Testis (tissue), 3 donors: ENCODE measurements around the gene SLC24A1. TPM values are rescaled to one million over a fixed set of nuclear protein-coding genes. Genes with fewer than 3 reads are reported as not detected.

Experiments
- DNase-seq: peaks from one replicate; pipeline ENCODE4 v3.0.0-alpha.2; 2019
- H3K27ac ChIP-seq, 2 donors: fragments of 200-600 bp; sonication (generic); one replicate each; pipeline ENCODE4 v1.5.1; 2019
- H3K27me3 ChIP-seq: fragments of 200-600 bp; sonication (generic); one replicate; pipeline ENCODE4 v1.5.1; 2019
- H3K36me3 ChIP-seq: fragments of 200-600 bp; sonication (generic); one replicate; pipeline ENCODE4 v1.5.1; 2017; ENCODE audit warnings: low read depth; ENCODE audit errors: missing control alignments
- H3K4me1 ChIP-seq: fragments of 200-600 bp; sonication (generic); one replicate; pipeline ENCODE4 v1.5.1; 2019
- H3K4me3 ChIP-seq, 2 donors: fragments of 200-600 bp; sonication (generic); one replicate each; pipeline ENCODE4 v1.5.1; 2017 to 2019
- H3K9me3 ChIP-seq: fragments of 200-600 bp; sonication (generic); one replicate; pipeline ENCODE4 v1.5.1; 2017
- POLR2A ChIP-seq: fragments of 450-650 bp; IDR thresholded peaks from one replicate; pipeline ENCODE4 v1.6.1; 2017; ENCODE audit warnings: antibody characterized with exemption, mild to moderate bottlenecking, moderate library complexity
- WGBS, 2 donors: methylation state at CpG; one replicate each; pipeline ENCODE4 v1.1.5; 2018; 5-methylcytosine and 5-hydroxymethylcytosine counted together
- intact Hi-C: fragments of 100-400 bp; cut with DNase I; formaldehyde crosslinking; loops from one replicate; pipeline ENCODE4 v1.15.1; 2023; ENCODE audit warnings: low total_unique reads
- polyA plus RNA-seq: library from polyadenylated mRNA; stranded (reverse); fragments of 350-450 nt; fragmentation: Illumina TruSeq; extraction: RNeasy Lipid Tissue Mini Kit (QIAGEN cat#74804); gene quantifications from one replicate; pipeline ENCODE4 v1.2.3, GENCODE V29; 2014; ENCODE audit warnings: low read depth, low replicate concordance; ENCODE audit not compliant: insufficient read depth
- total RNA-seq, 2 donors: library from RNA; depleted of rRNA; stranded (reverse); fragments of >200 nt; gene quantifications; one replicate each; pipeline ENCODE4 v1.2.3, GENCODE V29; 2016
- TF ChIP-seq, protein P1 (sequence below), 3 experiments: fragments of 450-650 bp in 2 of 3; fragments of 200-600 bp in 1 of 3; sonication (generic) in 1 of 3; IDR thresholded peaks; one replicate each; pipeline ENCODE4 v1.5.1; 2016 to 2019; ENCODE audit warnings: antibody characterized with exemption in 3 of 3, mild to moderate bottlenecking in 2 of 3, moderate library complexity in 1 of 3

Gene SLC24A1
- total and polyA plus RNA-seq, 3 donors from 2014 or later: 13.4 to 24.3 (median 16.9) TPM

DNA sequence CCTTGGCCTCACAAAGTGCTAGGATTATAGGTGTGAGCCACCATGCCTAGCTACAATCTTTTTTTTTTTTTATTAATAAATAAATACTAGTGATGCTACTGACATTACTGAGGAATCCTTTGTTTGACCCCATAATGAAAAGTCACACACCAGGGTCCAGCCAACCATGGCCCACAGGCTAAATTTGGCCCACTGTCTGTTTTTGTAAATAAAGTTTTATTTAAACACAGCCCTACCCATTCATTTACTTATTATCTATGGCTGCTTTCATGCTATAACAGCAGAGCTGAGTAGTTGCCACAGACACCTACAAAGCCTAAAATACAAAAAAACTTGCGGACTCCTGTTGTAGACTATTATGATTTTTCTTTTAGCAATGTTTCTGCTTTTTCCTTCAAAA lies 18.2 kb upstream of the SLC24A1 start:
- Histone ChIP-seq H3K27me3 (no peaks in the 10 kb centered on the region), H3K9me3 (no peaks in the 10 kb centered on the region), H3K4me1 (no peaks in the 10 kb centered on the region), H3K27ac (no peak overlapping the region), H3K4me3 (no peak overlapping the region), H3K36me3 (no peaks in the 10 kb centered on the region)
- no peak for DNase-seq
- intact Hi-C loops: no loop called here
- WGBS, 2 donors: 92 to 98% methylated on average over 1 of the region's 1 CpG
- TF ChIP-seq, protein P1, sequence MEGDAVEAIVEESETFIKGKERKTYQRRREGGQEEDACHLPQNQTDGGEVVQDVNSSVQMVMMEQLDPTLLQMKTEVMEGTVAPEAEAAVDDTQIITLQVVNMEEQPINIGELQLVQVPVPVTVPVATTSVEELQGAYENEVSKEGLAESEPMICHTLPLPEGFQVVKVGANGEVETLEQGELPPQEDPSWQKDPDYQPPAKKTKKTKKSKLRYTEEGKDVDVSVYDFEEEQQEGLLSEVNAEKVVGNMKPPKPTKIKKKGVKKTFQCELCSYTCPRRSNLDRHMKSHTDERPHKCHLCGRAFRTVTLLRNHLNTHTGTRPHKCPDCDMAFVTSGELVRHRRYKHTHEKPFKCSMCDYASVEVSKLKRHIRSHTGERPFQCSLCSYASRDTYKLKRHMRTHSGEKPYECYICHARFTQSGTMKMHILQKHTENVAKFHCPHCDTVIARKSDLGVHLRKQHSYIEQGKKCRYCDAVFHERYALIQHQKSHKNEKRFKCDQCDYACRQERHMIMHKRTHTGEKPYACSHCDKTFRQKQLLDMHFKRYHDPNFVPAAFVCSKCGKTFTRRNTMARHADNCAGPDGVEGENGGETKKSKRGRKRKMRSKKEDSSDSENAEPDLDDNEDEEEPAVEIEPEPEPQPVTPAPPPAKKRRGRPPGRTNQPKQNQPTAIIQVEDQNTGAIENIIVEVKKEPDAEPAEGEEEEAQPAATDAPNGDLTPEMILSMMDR (IDR thresholded peaks at IDR 0.05): no peak
- no peak for TF ChIP-seq POLR2A

DNA sequence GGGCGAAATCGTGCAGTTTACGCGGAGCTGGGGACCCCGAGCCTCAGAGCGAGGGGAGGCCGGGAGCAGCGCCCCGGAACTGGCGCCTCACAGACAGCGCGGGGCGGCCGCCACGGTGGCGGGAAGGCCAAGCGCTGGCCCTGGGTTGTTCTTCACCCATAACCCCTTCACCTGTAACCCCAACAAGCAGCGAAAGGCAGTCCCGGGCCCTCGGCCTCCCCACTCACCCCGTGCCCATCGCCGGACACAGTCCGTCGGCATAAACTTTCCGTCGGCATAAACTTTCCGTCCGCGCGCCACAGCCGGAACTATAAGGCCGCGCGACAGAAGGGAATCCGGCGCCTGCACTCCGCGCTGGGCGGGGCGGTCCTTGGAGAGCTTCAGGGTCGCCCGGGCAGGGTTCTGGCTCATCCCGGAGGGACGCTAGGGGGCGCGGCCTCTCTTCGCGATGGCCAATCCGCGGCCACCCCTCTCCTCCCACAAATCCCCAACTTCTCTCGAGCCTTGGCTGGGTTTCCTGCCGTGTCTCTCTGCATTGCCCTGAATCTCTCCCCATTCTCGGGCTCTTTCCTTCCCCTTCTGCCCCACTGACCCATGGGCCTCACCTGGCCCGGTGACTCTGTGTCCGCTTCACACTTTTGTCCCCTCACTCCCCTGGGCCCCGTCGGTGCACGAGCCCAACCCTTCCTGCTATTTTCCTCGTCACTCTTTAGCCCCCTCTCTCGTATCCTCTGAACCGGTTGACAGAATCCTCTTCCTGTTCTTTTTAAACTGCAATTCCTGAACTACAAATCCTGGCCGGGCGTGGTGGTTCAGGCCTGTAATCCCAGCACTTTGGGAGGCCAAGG lies 10.6 kb upstream of the SLC24A1 start, which contains the start of gene INTS14:
INTS14 (minus strand) TSS at position 261 of the 848 bp plus-strand sequence. CDS start 3,751 bp downstream, outside the sequence.
- H3K27ac ChIP-seq: peak within 1 kb of the TSS; percentile 92
- no peaks in the 10 kb centered on the region for H3K36me3 ChIP-seq
- DNase-seq: peak; percentile 98
- H3K27me3 ChIP-seq: no peaks in the 10 kb centered on the region
- no peaks in the 10 kb centered on the region for H3K9me3 ChIP-seq
- H3K4me1 ChIP-seq: peaks cover 24% of the 10 kb centered on the region
- intact Hi-C loops: no loop called here
- TF ChIP-seq, protein P1 (IDR thresholded peaks at IDR 0.05): peak; percentile 58 to 72 (median 59)
- no peak for TF ChIP-seq POLR2A
- peak within 1 kb of the TSS; percentile 74 to 96 for H3K4me3 ChIP-seq
- 0 to 2% methylated on average over 60 to 64 of the region's 64 CpGs for WGBS, 2 donors

DNA sequence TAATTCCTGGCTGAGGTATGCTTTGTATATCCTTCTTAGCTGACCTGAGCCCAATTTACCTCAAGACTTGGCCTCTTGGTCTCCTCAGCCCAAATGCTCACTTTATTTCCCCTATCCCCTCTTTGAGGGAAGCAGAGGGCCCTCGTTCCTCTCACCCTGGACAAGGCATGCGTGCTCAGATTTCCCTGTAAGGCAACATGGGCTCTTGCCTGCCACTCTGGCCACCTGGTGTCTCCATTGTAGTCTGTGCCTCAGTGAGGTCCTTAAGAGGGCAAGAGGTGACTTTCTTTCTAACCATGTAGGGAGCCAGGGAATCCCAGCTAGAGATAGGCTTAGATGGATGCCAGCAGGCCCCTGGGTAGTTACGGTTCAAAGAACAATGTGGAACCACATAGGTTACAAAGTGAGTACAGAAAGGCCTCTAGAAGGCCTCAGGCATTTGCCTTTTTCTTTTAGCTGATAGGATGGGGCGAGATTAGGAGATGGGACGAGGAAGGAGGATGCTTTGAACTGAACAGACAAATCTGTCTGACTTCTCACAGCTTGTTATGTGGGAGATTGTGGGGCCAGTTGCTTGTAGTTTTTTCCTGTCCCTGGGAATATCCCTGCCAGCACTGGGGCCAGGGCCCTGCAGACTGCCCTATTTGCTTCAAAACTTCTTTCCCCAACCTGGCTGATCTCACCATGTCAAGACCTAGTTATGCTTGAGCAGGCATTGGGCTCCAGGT lies 9.7 kb upstream of the SLC24A1 start:
- intact Hi-C loops: no loop called here

DNA sequence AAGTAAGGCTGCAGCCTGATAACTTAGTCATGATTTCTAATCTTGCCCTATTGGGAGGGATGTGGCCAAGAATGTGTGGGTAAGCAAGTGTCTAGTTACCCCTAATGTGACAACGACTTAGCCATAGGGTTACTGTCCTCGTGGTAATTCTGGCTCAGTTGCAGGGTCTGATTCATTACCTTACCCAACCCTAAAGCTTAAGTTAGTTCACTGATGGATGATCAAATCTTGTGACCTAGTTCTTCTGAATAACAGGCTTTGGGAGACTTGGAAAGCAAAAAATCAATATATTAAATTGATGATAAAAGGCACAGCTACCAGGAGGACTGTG lies 9.2 kb upstream of the SLC24A1 start:
- Histone ChIP-seq H3K4me3 (no peak overlapping the region), H3K27me3 (no peaks in the 10 kb centered on the region), H3K27ac (peak overlapping the region; percentile 92), H3K9me3 (no peaks in the 10 kb centered on the region), H3K36me3 (no peaks in the 10 kb centered on the region), H3K4me1 (peaks cover 24% of the 10 kb centered on the region)
- DNase-seq: no peak
- TF ChIP-seq POLR2A: no peak
- TF ChIP-seq, protein P1 (IDR thresholded peaks at IDR 0.05): no peak
- 46% methylated on average over 2 of the region's 2 CpGs for WGBS, 2 donors
- intact Hi-C loops: no loop called here

More for the DNA sequence above, 9.7 kb upstream of the SLC24A1 start:
- Histone ChIP-seq H3K27ac (peak overlapping the region; percentile 92), H3K36me3 (no peaks in the 10 kb centered on the region), H3K9me3 (no peaks in the 10 kb centered on the region), H3K4me1 (peaks cover 24% of the 10 kb centered on the region), H3K27me3 (no peaks in the 10 kb centered on the region), H3K4me3 (peak overlapping the region; percentile 74 to 96)
- TF ChIP-seq, protein P1 (IDR thresholded peaks at IDR 0.05): no peak
- no peak for TF ChIP-seq POLR2A
- no peak for DNase-seq
- 27 to 42% methylated on average over 5 of the region's 5 CpGs for WGBS, 2 donors
